ENCODE results near the gene CNKSR3. TPM values are rescaled to one million over a fixed set of nuclear protein-coding genes. Genes with fewer than 3 reads are reported as not detected.

The CNKSR3 gene
- total RNA-seq, 1 donor from 2014 or later = 12.1 TPM

DNA sequence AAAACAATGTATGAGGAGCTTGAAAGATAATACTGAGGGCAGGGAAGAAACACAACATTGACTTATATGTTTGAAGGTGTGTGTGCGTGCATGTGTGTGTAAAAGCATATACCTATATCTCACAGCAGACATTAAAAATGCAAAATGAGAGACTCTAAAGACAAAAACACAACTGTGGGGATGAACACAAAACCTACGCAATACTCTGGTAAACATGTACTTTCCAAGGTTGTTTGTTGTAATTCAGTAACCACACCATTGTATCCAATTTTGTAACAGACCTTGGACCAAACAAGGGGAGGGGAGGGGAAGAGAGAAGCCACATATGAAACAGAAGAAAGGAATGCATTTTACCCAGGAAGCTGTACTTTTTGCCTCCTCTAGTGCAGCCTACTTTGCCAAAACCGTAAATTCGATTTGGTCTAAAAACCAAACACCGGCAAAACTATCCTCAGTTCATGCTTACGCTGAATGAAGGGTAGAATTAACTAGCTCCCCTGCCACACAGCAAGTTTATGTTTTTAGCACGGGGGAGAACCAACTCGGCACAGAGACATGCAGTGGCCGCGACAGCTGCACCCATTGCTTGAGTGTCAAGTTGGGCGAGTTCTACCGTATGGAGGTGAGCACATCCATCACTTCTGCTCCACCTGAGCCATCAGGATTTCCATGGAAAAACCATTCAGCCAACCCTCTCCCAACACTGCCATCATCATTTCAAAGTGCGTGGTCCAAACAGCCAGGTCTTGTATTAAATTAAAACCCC is 50.0 kb downstream of the CNKSR3 start:
- Histone ChIP-seq H3K36me3 (ENCODE audit: control insufficient read depth, insufficient read depth, low read length) (no peaks in the 10 kb centered on the region), H3K4me3 (ENCODE audit: low read depth, low read length) (no peak overlapping the region), H3K27me3 (ENCODE audit: control insufficient read depth, insufficient read depth, low read length) (no peaks in the 10 kb centered on the region)
- DNase-seq (ENCODE audit: low read depth) = no peak
- TF ChIP-seq, protein P1, sequence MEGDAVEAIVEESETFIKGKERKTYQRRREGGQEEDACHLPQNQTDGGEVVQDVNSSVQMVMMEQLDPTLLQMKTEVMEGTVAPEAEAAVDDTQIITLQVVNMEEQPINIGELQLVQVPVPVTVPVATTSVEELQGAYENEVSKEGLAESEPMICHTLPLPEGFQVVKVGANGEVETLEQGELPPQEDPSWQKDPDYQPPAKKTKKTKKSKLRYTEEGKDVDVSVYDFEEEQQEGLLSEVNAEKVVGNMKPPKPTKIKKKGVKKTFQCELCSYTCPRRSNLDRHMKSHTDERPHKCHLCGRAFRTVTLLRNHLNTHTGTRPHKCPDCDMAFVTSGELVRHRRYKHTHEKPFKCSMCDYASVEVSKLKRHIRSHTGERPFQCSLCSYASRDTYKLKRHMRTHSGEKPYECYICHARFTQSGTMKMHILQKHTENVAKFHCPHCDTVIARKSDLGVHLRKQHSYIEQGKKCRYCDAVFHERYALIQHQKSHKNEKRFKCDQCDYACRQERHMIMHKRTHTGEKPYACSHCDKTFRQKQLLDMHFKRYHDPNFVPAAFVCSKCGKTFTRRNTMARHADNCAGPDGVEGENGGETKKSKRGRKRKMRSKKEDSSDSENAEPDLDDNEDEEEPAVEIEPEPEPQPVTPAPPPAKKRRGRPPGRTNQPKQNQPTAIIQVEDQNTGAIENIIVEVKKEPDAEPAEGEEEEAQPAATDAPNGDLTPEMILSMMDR (IDR thresholded peaks at IDR 0.05; ENCODE audit: insufficient read depth, low read length, poor library complexity, severe bottlenecking) = no peak

DNA sequence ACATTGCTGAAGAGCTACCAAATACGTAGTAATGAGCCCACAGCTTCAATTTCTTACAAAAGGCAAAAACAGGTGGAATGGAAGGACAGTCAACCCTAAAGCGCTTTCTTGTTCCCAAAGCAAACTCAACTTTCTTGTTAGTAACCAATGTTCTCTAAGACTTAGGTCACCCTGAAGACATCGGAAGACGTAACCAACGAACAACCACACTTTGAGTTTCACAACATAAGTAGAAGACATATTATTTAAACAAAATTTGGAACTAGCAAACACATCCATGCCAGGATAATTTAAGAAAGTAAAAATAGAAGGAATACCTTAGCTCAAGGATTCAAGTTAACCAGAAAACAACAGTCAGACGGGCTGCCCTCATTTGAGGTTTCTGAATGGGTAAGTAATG is 51.0 kb downstream of the CNKSR3 start:
- TF ChIP-seq, protein P1 (IDR thresholded peaks at IDR 0.05; ENCODE audit: insufficient read depth, low read length, poor library complexity, severe bottlenecking) = no peak
- Histone ChIP-seq H3K4me3 (ENCODE audit: low read depth, low read length) (no peak overlapping the region), H3K36me3 (ENCODE audit: control insufficient read depth, insufficient read depth, low read length) (no peaks in the 10 kb centered on the region), H3K27me3 (ENCODE audit: control insufficient read depth, insufficient read depth, low read length) (no peaks in the 10 kb centered on the region)
- DNase-seq (ENCODE audit: low read depth) = no peak

DNA sequence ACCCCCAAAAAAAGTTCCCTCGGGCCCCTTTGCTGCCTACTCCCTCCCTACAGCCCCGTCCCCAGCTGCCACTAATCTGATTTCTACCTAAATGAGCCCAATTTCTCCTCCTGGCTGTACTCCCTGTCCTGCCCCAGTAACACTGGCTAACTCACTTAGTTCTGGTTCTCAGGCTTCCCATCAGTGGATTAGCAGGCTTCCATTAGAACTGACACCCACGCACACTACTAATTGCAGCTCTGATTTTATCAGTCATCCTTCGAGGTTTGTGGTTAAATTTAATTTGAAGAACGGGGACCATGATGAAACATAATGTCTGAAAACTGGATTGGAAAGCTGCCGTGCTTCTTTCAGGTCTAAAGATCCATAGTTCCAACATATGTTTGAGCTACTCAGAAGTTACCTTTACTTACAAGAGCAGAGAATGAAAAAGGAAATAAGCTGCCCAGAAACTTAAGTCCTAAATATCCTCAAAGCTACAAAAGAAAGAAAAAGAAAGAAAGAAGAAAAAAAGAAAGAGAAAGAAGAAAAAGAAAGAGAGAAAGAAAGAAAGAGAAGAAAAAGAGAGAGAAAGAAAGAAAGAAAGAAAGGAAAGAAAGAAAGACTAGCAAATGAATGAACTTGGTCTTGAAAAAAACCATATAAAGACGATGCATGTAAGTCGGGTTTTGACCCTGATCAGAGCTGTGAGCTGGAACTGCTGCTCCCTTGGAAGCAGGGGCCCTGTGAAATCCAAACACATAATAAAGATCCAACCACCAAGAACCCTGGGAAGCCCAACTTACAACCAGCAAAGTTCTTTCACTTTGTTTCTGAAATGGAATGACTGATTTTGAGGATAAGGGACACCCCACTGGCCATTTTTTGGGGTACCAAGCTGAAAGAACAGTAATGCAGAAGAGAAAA is 51.7 kb downstream of the CNKSR3 start:
- Histone ChIP-seq H3K36me3 (ENCODE audit: control insufficient read depth, insufficient read depth, low read length) (no peaks in the 10 kb centered on the region), H3K4me3 (ENCODE audit: low read depth, low read length) (no peak overlapping the region), H3K27me3 (ENCODE audit: control insufficient read depth, insufficient read depth, low read length) (no peaks in the 10 kb centered on the region)
- TF ChIP-seq, protein P1 (IDR thresholded peaks at IDR 0.05; ENCODE audit: insufficient read depth, low read length, poor library complexity, severe bottlenecking) = no peak
- no peak for DNase-seq (ENCODE audit: low read depth)

DNA sequence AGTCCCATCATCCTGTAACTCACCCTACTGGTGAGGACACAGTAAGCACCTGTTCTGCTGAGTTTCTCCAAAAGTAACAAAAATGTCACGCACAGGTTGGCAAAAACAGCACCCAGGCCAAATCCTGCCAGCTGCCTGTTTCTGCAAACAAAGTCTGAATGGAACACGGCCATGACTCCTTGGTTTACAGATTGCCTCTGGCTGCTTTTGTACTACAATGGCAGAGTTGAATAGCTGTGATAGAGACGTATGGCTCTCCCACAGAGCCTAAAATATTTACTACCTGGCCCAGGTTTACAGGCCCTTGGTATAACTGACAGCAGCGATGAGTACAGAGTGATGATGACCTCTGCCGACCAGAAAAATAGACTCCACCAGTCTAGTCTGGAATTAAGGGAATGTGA is 52.6 kb downstream of the CNKSR3 start:
- Histone ChIP-seq H3K27me3 (ENCODE audit: control insufficient read depth, insufficient read depth, low read length) (no peaks in the 10 kb centered on the region), H3K36me3 (ENCODE audit: control insufficient read depth, insufficient read depth, low read length) (no peaks in the 10 kb centered on the region), H3K4me3 (ENCODE audit: low read depth, low read length) (no peak overlapping the region)
- no peak for DNase-seq (ENCODE audit: low read depth)
- TF ChIP-seq, protein P1 (IDR thresholded peaks at IDR 0.05; ENCODE audit: insufficient read depth, low read length, poor library complexity, severe bottlenecking) = no peak

DNA sequence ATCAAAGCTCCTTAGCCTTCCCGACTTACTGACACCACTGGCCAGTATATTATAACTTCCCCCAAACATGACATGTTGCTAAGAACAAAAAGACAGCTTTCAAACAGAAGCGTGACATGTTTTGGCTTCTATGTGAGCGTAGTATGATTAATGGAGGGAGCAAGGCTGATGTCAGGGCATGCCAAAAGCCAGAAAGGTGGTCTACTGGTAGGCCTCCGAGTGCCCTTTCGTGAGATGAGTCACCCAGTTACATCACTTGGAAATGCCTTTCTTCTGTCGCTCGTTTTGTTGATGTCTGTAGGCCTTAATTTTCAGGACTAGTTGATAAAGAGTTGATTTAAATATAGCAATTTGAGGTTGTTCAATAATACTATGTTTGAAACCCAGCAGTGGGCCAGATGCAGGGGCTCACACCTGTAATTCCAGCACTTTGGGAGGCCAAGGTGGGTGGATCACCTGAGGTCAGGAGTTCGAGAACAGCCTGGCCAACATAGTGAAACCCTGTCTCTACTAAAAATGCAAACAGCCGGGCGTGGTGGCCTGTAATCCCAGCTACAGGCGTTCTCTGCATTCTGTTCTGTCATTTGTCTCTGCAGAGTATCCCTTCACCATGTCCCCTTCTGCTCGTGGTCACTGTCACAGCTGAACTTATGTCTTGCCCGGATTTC is 53.3 kb downstream of the CNKSR3 start:
- no peak for DNase-seq (ENCODE audit: low read depth)
- H3K36me3 ChIP-seq (ENCODE audit: control insufficient read depth, insufficient read depth, low read length) = no peaks in the 10 kb centered on the region
- H3K4me3 ChIP-seq (ENCODE audit: low read depth, low read length) = no peak overlapping the region
- no peaks in the 10 kb centered on the region for H3K27me3 ChIP-seq (ENCODE audit: control insufficient read depth, insufficient read depth, low read length)
- TF ChIP-seq, protein P1 (IDR thresholded peaks at IDR 0.05; ENCODE audit: insufficient read depth, low read length, poor library complexity, severe bottlenecking) = no peak

Measured in kidney epithelial cell (primary cell).